NCI-H524 (cell line): ENCODE measurements around the gene CYP1A1.

Experiments used
- DNase-seq, 2 experiments: peaks; one replicate each; lab custom pipeline; 2025; lab: John Stamatoyannopoulos, UW

Gene CYP1A1

GRCh38 chr15:74692327-74692726 is 33.0 kb downstream of the CYP1A1 start:
- no peak for DNase-seq

GRCh38 chr15:74683758-74684157 is 41.6 kb downstream of the CYP1A1 start:
- no peak for DNase-seq

DNA sequence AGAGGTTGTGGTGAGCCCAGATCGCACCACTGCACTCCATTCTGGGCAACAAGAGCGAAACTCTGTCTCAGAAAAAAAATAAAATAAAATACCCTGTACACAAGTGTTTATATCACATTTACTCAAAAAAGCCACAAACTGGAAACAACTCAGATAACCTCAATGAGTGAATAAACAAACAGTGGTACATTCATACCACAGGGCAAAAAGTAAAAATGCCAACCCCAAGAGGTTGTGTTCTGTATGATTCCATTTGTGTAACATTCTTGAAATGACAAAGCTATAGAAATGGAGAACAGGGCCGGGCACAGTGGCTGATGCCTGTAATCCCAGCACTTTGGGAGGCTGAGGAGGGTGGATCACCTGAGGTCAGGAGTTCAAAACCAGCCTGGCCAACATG is 42.4 kb downstream of the CYP1A1 start:
- DNase-seq: no peak

DNA sequence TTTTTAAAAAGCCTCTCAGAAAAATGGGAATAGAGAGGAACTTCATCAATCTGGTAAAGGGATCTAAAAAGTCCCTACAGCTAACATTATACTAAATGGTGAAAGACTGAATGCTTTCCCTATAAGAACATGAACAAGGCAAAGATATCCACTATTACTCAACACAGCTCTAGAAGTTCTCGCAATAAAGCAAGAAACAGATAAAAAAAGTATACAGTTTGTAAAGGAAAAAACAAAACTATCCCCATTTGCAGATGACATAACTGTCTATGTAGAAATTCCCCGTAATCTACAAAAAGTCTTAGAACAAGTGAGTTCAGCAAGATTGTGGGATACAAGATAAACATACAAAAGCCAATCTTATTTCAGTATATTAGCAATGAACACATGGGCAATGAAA is 44.9 kb downstream of the CYP1A1 start:
- DNase-seq: no peak

GRCh38 chr15:74676801-74677200 is 48.5 kb downstream of the CYP1A1 start:
- no peak for DNase-seq

- no peak for DNase-seq
Measured at GRCh38 chr15:74674161-74674560, 51.2 kb downstream of the CYP1A1 start.

DNA sequence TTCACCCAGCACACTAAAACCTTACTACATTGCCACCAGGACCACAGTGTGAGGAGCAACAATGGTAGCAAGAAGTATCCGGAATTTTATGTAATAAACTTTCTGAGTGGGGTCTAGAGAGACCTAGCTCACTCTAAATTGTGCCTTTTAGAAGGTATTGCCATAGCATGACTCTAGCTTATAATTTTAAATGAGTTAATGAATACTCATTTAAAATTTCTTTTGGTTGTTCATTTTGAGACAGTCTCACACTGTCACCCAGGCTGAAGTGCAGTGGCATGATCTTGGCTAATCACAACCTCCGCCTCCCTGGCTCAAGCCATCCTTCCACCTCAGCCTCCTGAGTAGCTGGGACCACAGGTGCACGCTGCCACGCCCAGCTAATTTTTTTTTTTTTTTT is 55.7 kb downstream of the CYP1A1 start:
- DNase-seq: no peak
